Vagina (tissue), 2 donors: ENCODE results near the gene CYP4F11. TPM values are rescaled to one million over a fixed set of nuclear protein-coding genes. Genes with fewer than 3 reads are reported as not detected.
"Not testable (repeated sequence)": the region's sequence is repeated elsewhere in the genome, so short reads cannot be mapped to it uniquely, and the experiment has no call there.

Experiments
- DNase-seq, 2 donors: peaks; one replicate each; pipeline ENCODE4 v3.0.0-alpha.2; 2017; ENCODE audit errors: extremely low spot score in 2 of 2
- H3K27ac ChIP-seq: fragments of 200-600 bp; sonication (generic); one replicate; pipeline ENCODE4 v1.5.1; 2019
- H3K27me3 ChIP-seq: fragments of 200-600 bp; sonication (generic); one replicate; pipeline ENCODE4 v1.5.1; 2019
- H3K36me3 ChIP-seq, 2 donors: fragments of 200-600 bp; sonication (generic); one replicate each; pipeline ENCODE4 v1.5.1; 2017 to 2019
- H3K4me1 ChIP-seq: fragments of 200-600 bp; sonication (generic); one replicate; pipeline ENCODE4 v1.5.1; 2019
- H3K4me3 ChIP-seq, 2 donors: fragments of 200-600 bp; sonication (generic); 1 replicate in 1 of 2; 2 replicates in 1 of 2; pipeline ENCODE4 v1.5.1; 2016 to 2019
- H3K9me3 ChIP-seq: fragments of 200-600 bp; sonication (generic); one replicate; pipeline ENCODE4 v1.5.1; 2019
- CTCF ChIP-seq, 3 experiments: fragments of 450-650 bp in 2 of 3; fragments of 200-600 bp in 1 of 3; sonication (generic) in 1 of 3; IDR thresholded peaks; one replicate each; pipeline ENCODE4 v1.5.1; 2017 to 2019; ENCODE audit warnings: antibody characterized with exemption in 3 of 3, mild to moderate bottlenecking in 2 of 3, moderate library complexity in 2 of 3
- POLR2A ChIP-seq, 2 donors: fragments of 450-650 bp; IDR thresholded peaks; one replicate each; pipeline ENCODE4 v1.6.1; 2017; ENCODE audit warnings: antibody characterized with exemption in 2 of 2, mild to moderate bottlenecking in 2 of 2, moderate library complexity in 2 of 2
- POLR2AphosphoS5 ChIP-seq, 2 donors: sonication (generic); formaldehyde crosslinking; IDR thresholded peaks; one replicate each; pipeline ENCODE4 v1.9.0; 2017; ENCODE audit warnings: antibody characterized with exemption in 2 of 2, mild to moderate bottlenecking in 2 of 2, low read depth in 1 of 2; ENCODE audit not compliant: insufficient read depth in 1 of 2
- intact Hi-C: fragments of 100-400 bp; cut with DNase I; formaldehyde crosslinking; loops from one replicate; pipeline ENCODE4 v1.15.1; 2023
- total RNA-seq: library from RNA; depleted of rRNA; stranded (reverse); fragments of >200 nt; gene quantifications from one replicate; pipeline ENCODE4 v1.2.3, GENCODE V29; 2016

The CYP4F11 gene
- total RNA-seq, 1 donor from 2014 or later: 5.6 TPM

- intact Hi-C loops: no loop called here
- TF ChIP-seq POLR2AphosphoS5 (IDR thresholded peaks at IDR 0.05; ENCODE audit: insufficient read depth in 1 of 2, low read depth in 1 of 2): no peak
- no peak for TF ChIP-seq POLR2A (IDR thresholded peaks at IDR 0.05)
- TF ChIP-seq CTCF (IDR thresholded peaks at IDR 0.05): no peak
- no peak for DNase-seq
- Histone ChIP-seq H3K9me3 (no peaks in the 10 kb centered on the region), H3K36me3 (no peaks in the 10 kb centered on the region), H3K27ac (no peak overlapping the region), H3K4me3 (no peak overlapping the region), H3K4me1 (no peaks in the 10 kb centered on the region), H3K27me3 (no peaks in the 10 kb centered on the region)
Measured at GRCh38 chr19:15894359-15894758, 40.0 kb downstream of the CYP4F11 start.

- H3K4me3 ChIP-seq: no peak overlapping the region
- H3K36me3 ChIP-seq: no peaks in the 10 kb centered on the region
- TF ChIP-seq CTCF (IDR thresholded peaks at IDR 0.05) (no peak), POLR2AphosphoS5 (IDR thresholded peaks at IDR 0.05; ENCODE audit: insufficient read depth in 1 of 2, low read depth in 1 of 2) (no peak), POLR2A (IDR thresholded peaks at IDR 0.05) (no peak)
- intact Hi-C loops: no loop called here
- no peak for DNase-seq
- no peak overlapping the region for H3K27ac ChIP-seq
- H3K27me3 ChIP-seq: no peaks in the 10 kb centered on the region
- no peaks in the 10 kb centered on the region for H3K4me1 ChIP-seq
- no peaks in the 10 kb centered on the region for H3K9me3 ChIP-seq
Measured at GRCh38 chr19:15893477-15893876, 40.9 kb downstream of the CYP4F11 start.

- H3K9me3 ChIP-seq: no peaks in the 10 kb centered on the region
- DNase-seq: no peak
- intact Hi-C loops: no loop called here
- H3K27ac ChIP-seq: no peak overlapping the region
- H3K27me3 ChIP-seq: no peaks in the 10 kb centered on the region
- no peak overlapping the region for H3K4me3 ChIP-seq
- TF ChIP-seq POLR2AphosphoS5 (IDR thresholded peaks at IDR 0.05; ENCODE audit: insufficient read depth in 1 of 2, low read depth in 1 of 2): no peak
- no peak for TF ChIP-seq POLR2A (IDR thresholded peaks at IDR 0.05)
- TF ChIP-seq CTCF (IDR thresholded peaks at IDR 0.05): no peak
- H3K4me1 ChIP-seq: no peaks in the 10 kb centered on the region
- no peaks in the 10 kb centered on the region for H3K36me3 ChIP-seq
Measured at GRCh38 chr19:15892012-15892411, 42.3 kb downstream of the CYP4F11 start.

- Histone ChIP-seq H3K27me3 (no peaks in the 10 kb centered on the region), H3K4me1 (no peaks in the 10 kb centered on the region), H3K27ac (no peak overlapping the region), H3K36me3 (no peaks in the 10 kb centered on the region), H3K9me3 (no peaks in the 10 kb centered on the region), H3K4me3 (no peak overlapping the region)
- intact Hi-C loops: no loop called here
- TF ChIP-seq CTCF (IDR thresholded peaks at IDR 0.05) (no peak), POLR2AphosphoS5 (IDR thresholded peaks at IDR 0.05; ENCODE audit: insufficient read depth in 1 of 2, low read depth in 1 of 2) (no peak), POLR2A (IDR thresholded peaks at IDR 0.05) (no peak)
- no peak for DNase-seq
Measured at GRCh38 chr19:15891434-15891833, 42.9 kb downstream of the CYP4F11 start.

GRCh38 chr19:15889339-15889738, 45.0 kb downstream of the CYP4F11 start:
- H3K36me3 ChIP-seq, H3K4me1 ChIP-seq, DNase-seq, H3K27ac ChIP-seq, H3K4me3 ChIP-seq, intact Hi-C loops, H3K9me3 ChIP-seq, H3K27me3 ChIP-seq: not testable (repeated sequence)

- DNase-seq: no peak
- no peaks in the 10 kb centered on the region for H3K4me1 ChIP-seq
- no peak for TF ChIP-seq CTCF (IDR thresholded peaks at IDR 0.05)
- TF ChIP-seq POLR2A (IDR thresholded peaks at IDR 0.05): no peak
- TF ChIP-seq POLR2AphosphoS5 (IDR thresholded peaks at IDR 0.05; ENCODE audit: insufficient read depth in 1 of 2, low read depth in 1 of 2): no peak
- no peaks in the 10 kb centered on the region for H3K9me3 ChIP-seq
- intact Hi-C loops: no loop called here
- H3K36me3 ChIP-seq: no peaks in the 10 kb centered on the region
- H3K27ac ChIP-seq: no peak overlapping the region
- H3K27me3 ChIP-seq: no peaks in the 10 kb centered on the region
- no peak overlapping the region for H3K4me3 ChIP-seq
Measured at GRCh38 chr19:15885919-15886318, 48.4 kb downstream of the CYP4F11 start.
